MG63 (cell line): ENCODE measurements around the gene AIFM1. TPM values are rescaled to one million over a fixed set of nuclear protein-coding genes. Genes with fewer than 3 reads are reported as not detected.
A peak's percentile ranks its signal among the peaks of the same experiment; 100 is the strongest.

ENCODE experiments used
- DNase-seq: peaks from one replicate; pipeline ENCODE4 v3.0.0-alpha.2; 2020
- H3K27me3 ChIP-seq: fragments of 250-450 bp; sonication (Bioruptor Pico); 2 replicates; pipeline ENCODE4 v1.5.1; 2020; ENCODE audit warnings: mild to moderate bottlenecking, moderate library complexity
- H3K36me3 ChIP-seq: fragments of 250-450 bp; sonication (Bioruptor Pico); 2 replicates; pipeline ENCODE4 v1.5.1; 2020; ENCODE audit warnings: mild to moderate bottlenecking, moderate library complexity
- H3K4me3 ChIP-seq: fragments of 250-450 bp; sonication (Bioruptor Pico); 2 replicates; pipeline ENCODE4 v1.5.1; 2020; ENCODE audit warnings: mild to moderate bottlenecking, moderate library complexity
- H3K9me3 ChIP-seq: fragments of 250-450 bp; sonication (Bioruptor Pico); 2 replicates; pipeline ENCODE4 v1.5.1; 2020; ENCODE audit warnings: mild to moderate bottlenecking, moderate library complexity
- total RNA-seq: library from RNA; depleted of rRNA; stranded (reverse); fragments of >200 nt; shearing (Covaris generic); gene quantifications from 2 replicates; pipeline ENCODE4 v1.2.3, GENCODE V29; 2014; ENCODE audit warnings: low replicate concordance; rRNA removed

Gene AIFM1
- 44.3 and 69.8 TPM in 2 replicates for total RNA-seq

- H3K4me3 ChIP-seq = peak within 1 kb of the TSS; percentile 79
- no peaks in the 10 kb centered on the region for H3K36me3 ChIP-seq
- peak; percentile 92 for DNase-seq
- no peaks in the 10 kb centered on the region for H3K9me3 ChIP-seq
- no peaks in the 10 kb centered on the region for H3K27me3 ChIP-seq
These were observed at the start of gene AIFM1 for GRCh38 chrX:130165703-130166502. Gene AIFM1 (minus strand): TSS chrX:130165841. CDS start chrX:130165656, 185 bp downstream.

GRCh38 chrX:130213376-130213775, 47.7 kb upstream of the AIFM1 start:
- H3K4me3 ChIP-seq = no peak overlapping the region
- no peaks in the 10 kb centered on the region for H3K27me3 ChIP-seq
- no peak for DNase-seq
- H3K36me3 ChIP-seq = no peaks in the 10 kb centered on the region; the same call in 1 of the 2 replicates
- no peaks in the 10 kb centered on the region for H3K9me3 ChIP-seq

- H3K4me3 ChIP-seq = no peak overlapping the region
- no peaks in the 10 kb centered on the region for H3K9me3 ChIP-seq
- no peaks in the 10 kb centered on the region for H3K27me3 ChIP-seq
- no peaks in the 10 kb centered on the region; the same call in 1 of the 2 replicates for H3K36me3 ChIP-seq
- DNase-seq = no peak
These were observed 46.7 kb upstream of the AIFM1 start for GRCh38 chrX:130212371-130212770.

GRCh38 chrX:130211415-130212186, 46.0 kb upstream of the AIFM1 start:
- H3K27me3 ChIP-seq = no peaks in the 10 kb centered on the region
- no peaks in the 10 kb centered on the region for H3K36me3 ChIP-seq
- H3K4me3 ChIP-seq = no peak overlapping the region
- H3K9me3 ChIP-seq = no peaks in the 10 kb centered on the region
- DNase-seq = no peak

GRCh38 chrX:130204647-130205046, 39.0 kb upstream of the AIFM1 start:
- no peak for DNase-seq

GRCh38 chrX:130197464-130197863, 31.8 kb upstream of the AIFM1 start:
- Histone ChIP-seq H3K27me3 (no peaks in the 10 kb centered on the region), H3K36me3 (no peaks in the 10 kb centered on the region), H3K4me3 (no peak overlapping the region), H3K9me3 (no peaks in the 10 kb centered on the region)
- peak; percentile 5 for DNase-seq

More at GRCh38 chrX:130204647-130205046, 39.0 kb upstream of the AIFM1 start:
- Histone ChIP-seq H3K4me3 (no peak overlapping the region), H3K9me3 (no peaks in the 10 kb centered on the region), H3K27me3 (no peaks in the 10 kb centered on the region), H3K36me3 (no peaks in the 10 kb centered on the region)

- no peaks in the 10 kb centered on the region for H3K9me3 ChIP-seq
- no peak for DNase-seq
- H3K36me3 ChIP-seq = no peaks in the 10 kb centered on the region
- H3K27me3 ChIP-seq = no peaks in the 10 kb centered on the region
- H3K4me3 ChIP-seq = no peak overlapping the region
These were observed 30.8 kb upstream of the AIFM1 start for GRCh38 chrX:130196466-130196865.

GRCh38 chrX:130190801-130191200, 25.2 kb upstream of the AIFM1 start:
- Histone ChIP-seq H3K9me3 (no peaks in the 10 kb centered on the region), H3K27me3 (no peaks in the 10 kb centered on the region), H3K4me3 (no peak overlapping the region), H3K36me3 (no peaks in the 10 kb centered on the region)
- no peak for DNase-seq

- Histone ChIP-seq H3K36me3 (no peaks in the 10 kb centered on the region), H3K27me3 (no peaks in the 10 kb centered on the region), H3K9me3 (no peaks in the 10 kb centered on the region), H3K4me3 (no peak overlapping the region)
- DNase-seq = no peak
These were observed 21.0 kb upstream of the AIFM1 start for GRCh38 chrX:130186651-130187050.

GRCh38 chrX:130184857-130185256, 19.2 kb upstream of the AIFM1 start:
- no peaks in the 10 kb centered on the region for H3K36me3 ChIP-seq

GRCh38 chrX:130184168-130184567, 18.5 kb upstream of the AIFM1 start:
- H3K4me3 ChIP-seq = no peak overlapping the region
- DNase-seq = no peak

More at GRCh38 chrX:130184857-130185256, 19.2 kb upstream of the AIFM1 start:
- no peak for DNase-seq
- no peaks in the 10 kb centered on the region for H3K9me3 ChIP-seq
- H3K27me3 ChIP-seq = no peaks in the 10 kb centered on the region
- no peak overlapping the region for H3K4me3 ChIP-seq

GRCh38 chrX:130179579-130180215, 14.1 kb upstream of the AIFM1 start:
- H3K4me3 ChIP-seq = no peak overlapping the region
- no peak for DNase-seq
- H3K36me3 ChIP-seq = no peaks in the 10 kb centered on the region
- no peaks in the 10 kb centered on the region for H3K9me3 ChIP-seq
- H3K27me3 ChIP-seq = no peaks in the 10 kb centered on the region

More at GRCh38 chrX:130184168-130184567, 18.5 kb upstream of the AIFM1 start:
- H3K36me3 ChIP-seq = no peaks in the 10 kb centered on the region
- H3K27me3 ChIP-seq = no peaks in the 10 kb centered on the region
- no peaks in the 10 kb centered on the region for H3K9me3 ChIP-seq

- no peak overlapping the region for H3K4me3 ChIP-seq
- H3K36me3 ChIP-seq = no peaks in the 10 kb centered on the region
- no peak for DNase-seq
- H3K27me3 ChIP-seq = no peaks in the 10 kb centered on the region
- H3K9me3 ChIP-seq = no peaks in the 10 kb centered on the region
These were observed 13.5 kb upstream of the AIFM1 start for GRCh38 chrX:130179170-130179569.

- DNase-seq = no peak
- Histone ChIP-seq H3K4me3 (no peak overlapping the region), H3K27me3 (no peaks in the 10 kb centered on the region), H3K9me3 (no peaks in the 10 kb centered on the region), H3K36me3 (no peaks in the 10 kb centered on the region)
These were observed 11.3 kb upstream of the AIFM1 start for GRCh38 chrX:130176942-130177341.

- H3K36me3 ChIP-seq = no peaks in the 10 kb centered on the region
- DNase-seq = no peak
- no peaks in the 10 kb centered on the region for H3K9me3 ChIP-seq
- no peak overlapping the region for H3K4me3 ChIP-seq
- H3K27me3 ChIP-seq = no peaks in the 10 kb centered on the region
These were observed 10.7 kb upstream of the AIFM1 start for GRCh38 chrX:130176354-130176776.

- H3K36me3 ChIP-seq = no peaks in the 10 kb centered on the region
- H3K27me3 ChIP-seq = no peaks in the 10 kb centered on the region
- H3K4me3 ChIP-seq = no peak overlapping the region
- DNase-seq = no peak
- no peaks in the 10 kb centered on the region for H3K9me3 ChIP-seq
These were observed 9.3 kb upstream of the AIFM1 start for GRCh38 chrX:130174937-130175336.
